ENCODE results near the gene SLC35A3.

The SLC35A3 gene

GRCh38 chr1:99942723-99943122 lies 27.1 kb upstream of the SLC35A3 start:
- no peaks in the 10 kb centered on the region for H3K9me3 ChIP-seq (replicated peaks; ENCODE audit: insufficient read depth, low read length)
- no peak overlapping the region for H3K4me2 ChIP-seq (ENCODE audit: low read depth, low read length)
- no peak overlapping the region for H3K4me3 ChIP-seq (ENCODE audit: low read length)
- H3K36me3 ChIP-seq (replicated peaks; ENCODE audit: insufficient read depth, low read length) = no peaks in the 10 kb centered on the region
- no peak overlapping the region for H3K27ac ChIP-seq (ENCODE audit: low read length)
- no peaks in the 10 kb centered on the region for H3K27me3 ChIP-seq (replicated peaks; ENCODE audit: insufficient read depth, low read length)
- TF ChIP-seq, protein P1, sequence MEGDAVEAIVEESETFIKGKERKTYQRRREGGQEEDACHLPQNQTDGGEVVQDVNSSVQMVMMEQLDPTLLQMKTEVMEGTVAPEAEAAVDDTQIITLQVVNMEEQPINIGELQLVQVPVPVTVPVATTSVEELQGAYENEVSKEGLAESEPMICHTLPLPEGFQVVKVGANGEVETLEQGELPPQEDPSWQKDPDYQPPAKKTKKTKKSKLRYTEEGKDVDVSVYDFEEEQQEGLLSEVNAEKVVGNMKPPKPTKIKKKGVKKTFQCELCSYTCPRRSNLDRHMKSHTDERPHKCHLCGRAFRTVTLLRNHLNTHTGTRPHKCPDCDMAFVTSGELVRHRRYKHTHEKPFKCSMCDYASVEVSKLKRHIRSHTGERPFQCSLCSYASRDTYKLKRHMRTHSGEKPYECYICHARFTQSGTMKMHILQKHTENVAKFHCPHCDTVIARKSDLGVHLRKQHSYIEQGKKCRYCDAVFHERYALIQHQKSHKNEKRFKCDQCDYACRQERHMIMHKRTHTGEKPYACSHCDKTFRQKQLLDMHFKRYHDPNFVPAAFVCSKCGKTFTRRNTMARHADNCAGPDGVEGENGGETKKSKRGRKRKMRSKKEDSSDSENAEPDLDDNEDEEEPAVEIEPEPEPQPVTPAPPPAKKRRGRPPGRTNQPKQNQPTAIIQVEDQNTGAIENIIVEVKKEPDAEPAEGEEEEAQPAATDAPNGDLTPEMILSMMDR (IDR thresholded peaks at IDR 0.05; ENCODE audit: low read length) = no peak
- TF ChIP-seq EZH2 (optimal IDR thresholded peaks at IDR 0.05; ENCODE audit: low read depth, low read length) (no peak), EZH2phosphoT487 (IDR thresholded peaks at IDR 0.05; ENCODE audit: low read length) (no peak)
- DNase-seq = no peak
- no peak overlapping the region for H3K9ac ChIP-seq (ENCODE audit: low read length)
- H3K9me2 ChIP-seq (replicated peaks; ENCODE audit: insufficient read depth, low read length) = no peaks in the 10 kb centered on the region
- no peaks in the 10 kb centered on the region for H3F3A ChIP-seq (ENCODE audit: insufficient read depth, low read length)
- H4K20me1 ChIP-seq (ENCODE audit: insufficient read depth, low read length) = no peaks in the 10 kb centered on the region
- no peaks in the 10 kb centered on the region for H3K79me2 ChIP-seq (ENCODE audit: low read length)
- no peaks in the 10 kb centered on the region for H3K4me1 ChIP-seq (ENCODE audit: low read length)
- H2AFZ ChIP-seq (ENCODE audit: low read length) = no peak overlapping the region

DNA sequence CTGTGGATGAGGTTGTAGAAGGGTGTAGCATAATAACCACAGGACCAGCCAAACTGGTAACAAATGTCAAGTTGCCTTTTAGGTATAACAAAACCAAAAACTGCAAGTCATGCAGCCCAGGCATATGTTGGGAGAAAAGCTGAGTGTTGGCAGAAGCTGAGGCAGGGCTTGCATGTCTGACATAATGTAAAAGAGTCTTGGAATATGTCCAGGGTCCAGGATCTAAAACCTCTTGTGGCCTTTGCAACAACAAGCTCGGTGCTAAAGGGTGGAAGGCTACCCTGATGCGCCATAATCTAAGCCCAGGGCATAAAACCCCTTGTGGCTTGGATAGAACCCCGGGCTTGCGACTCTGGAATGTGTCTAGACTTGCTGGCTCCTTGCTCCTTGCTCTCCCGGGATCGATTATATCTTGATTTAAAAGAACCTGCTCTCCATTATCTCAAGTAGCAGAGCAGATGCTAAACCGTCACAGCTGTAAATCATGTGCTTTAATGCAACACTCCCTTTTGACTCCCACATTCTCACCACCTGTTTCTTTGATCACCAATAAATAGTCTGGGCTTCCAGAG lies 26.5 kb upstream of the SLC35A3 start:
- no peaks in the 10 kb centered on the region for H3K4me1 ChIP-seq (ENCODE audit: low read length)
- H3K27ac ChIP-seq (ENCODE audit: low read length) = no peak overlapping the region
- H3K9me2 ChIP-seq (replicated peaks; ENCODE audit: insufficient read depth, low read length) = no peaks in the 10 kb centered on the region
- H3F3A ChIP-seq (ENCODE audit: insufficient read depth, low read length) = no peaks in the 10 kb centered on the region
- no peak overlapping the region for H3K9ac ChIP-seq (ENCODE audit: low read length)
- no peak overlapping the region for H2AFZ ChIP-seq (ENCODE audit: low read length)
- no peaks in the 10 kb centered on the region for H3K79me2 ChIP-seq (ENCODE audit: low read length)
- no peaks in the 10 kb centered on the region for H3K36me3 ChIP-seq (replicated peaks; ENCODE audit: insufficient read depth, low read length)
- no peaks in the 10 kb centered on the region for H4K20me1 ChIP-seq (ENCODE audit: insufficient read depth, low read length)
- H3K4me3 ChIP-seq (ENCODE audit: low read length) = no peak overlapping the region
- DNase-seq = no peak
- H3K27me3 ChIP-seq (replicated peaks; ENCODE audit: insufficient read depth, low read length) = no peaks in the 10 kb centered on the region
- H3K4me2 ChIP-seq (ENCODE audit: low read depth, low read length) = no peak overlapping the region
- TF ChIP-seq EZH2 (optimal IDR thresholded peaks at IDR 0.05; ENCODE audit: low read depth, low read length) (no peak), EZH2phosphoT487 (IDR thresholded peaks at IDR 0.05; ENCODE audit: low read length) (no peak)
- TF ChIP-seq, protein P1 (IDR thresholded peaks at IDR 0.05; ENCODE audit: low read length) = no peak
- H3K9me3 ChIP-seq (replicated peaks; ENCODE audit: insufficient read depth, low read length) = no peaks in the 10 kb centered on the region

- no peak for DNase-seq
- H3K4me3 ChIP-seq (ENCODE audit: low read length) = no peak overlapping the region
- H4K20me1 ChIP-seq (ENCODE audit: insufficient read depth, low read length) = no peaks in the 10 kb centered on the region
- H3K9me3 ChIP-seq (replicated peaks; ENCODE audit: insufficient read depth, low read length) = no peaks in the 10 kb centered on the region
- H2AFZ ChIP-seq (ENCODE audit: low read length) = no peak overlapping the region
- no peaks in the 10 kb centered on the region for H3K27me3 ChIP-seq (replicated peaks; ENCODE audit: insufficient read depth, low read length)
- H3K36me3 ChIP-seq (replicated peaks; ENCODE audit: insufficient read depth, low read length) = no peaks in the 10 kb centered on the region
- no peaks in the 10 kb centered on the region for H3K4me1 ChIP-seq (ENCODE audit: low read length)
- no peaks in the 10 kb centered on the region for H3K79me2 ChIP-seq (ENCODE audit: low read length)
- H3K27ac ChIP-seq (ENCODE audit: low read length) = no peak overlapping the region
- no peak overlapping the region for H3K4me2 ChIP-seq (ENCODE audit: low read depth, low read length)
- no peak overlapping the region for H3K9ac ChIP-seq (ENCODE audit: low read length)
- TF ChIP-seq EZH2phosphoT487 (IDR thresholded peaks at IDR 0.05; ENCODE audit: low read length) (no peak), EZH2 (optimal IDR thresholded peaks at IDR 0.05; ENCODE audit: low read depth, low read length) (no peak)
- TF ChIP-seq, protein P1 (IDR thresholded peaks at IDR 0.05; ENCODE audit: low read length) = no peak
- no peaks in the 10 kb centered on the region for H3K9me2 ChIP-seq (replicated peaks; ENCODE audit: insufficient read depth, low read length)
- H3F3A ChIP-seq (ENCODE audit: insufficient read depth, low read length) = no peaks in the 10 kb centered on the region
Measured at GRCh38 chr1:99944192-99944591, 25.6 kb upstream of the SLC35A3 start.
